Pancreas (tissue), 10 donors: ENCODE data around the gene FGFBP1. TPM values are rescaled to one million over a fixed set of nuclear protein-coding genes. Genes with fewer than 3 reads are reported as not detected.

ENCODE experiments used
- ATAC-seq, 4 donors: fragments of 200-7000 bp; cut with Tn5 transposase; one replicate each; pipeline versions ENCODE4 v1.8.0 to v1.9.1; 2020; ENCODE audit warnings: mild to moderate bottlenecking in 4 of 4, moderate library complexity in 4 of 4
- DNase-seq, 6 donors: peaks; one replicate each; pipeline ENCODE4 v3.0.0-alpha.2; 2020
- FAIRE-seq: peaks from 2 replicates; lab custom pipeline; 2012; peaks lifted over from hg19 to GRCh38; lab: Jason Lieb, UNC
- H3K27ac ChIP-seq, 4 donors: fragments of 200-600 bp; sonication (generic); 1 replicate in 3 of 4; 2 replicates in 1 of 4; pipeline versions ENCODE4 v1.5.0 to v1.8.0; 2020
- H3K27me3 ChIP-seq, 4 donors: fragments of 200-600 bp; one replicate each; pipeline ENCODE4 v1.8.0; 2021
- H3K36me3 ChIP-seq, 3 donors: fragments of 200-600 bp; sonication (generic) in 1 of 3; one replicate each; pipeline versions ENCODE4 v1.5.0 to v1.8.0; 2020 to 2021
- H3K4me1 ChIP-seq, 3 donors: fragments of 200-600 bp; one replicate each; pipeline ENCODE4 v1.8.0; 2021
- H3K4me3 ChIP-seq, 4 donors: fragments of 200-600 bp; sonication (generic) in 2 of 4; one replicate each; pipeline versions ENCODE4 v1.5.0 to v1.8.0; 2020 to 2021
- H3K9me3 ChIP-seq, 4 donors: fragments of 200-600 bp; one replicate each; pipeline ENCODE4 v1.8.0; 2021
- CTCF ChIP-seq, 4 donors: fragments of 200-600 bp; sonication (generic) in 3 of 4; IDR thresholded peaks; one replicate each; pipeline versions ENCODE4 v1.5.0 to v1.8.0; 2021; ENCODE audit warnings: antibody characterized with exemption in 4 of 4
- WGBS, 2 donors: extraction: QIAGEN DNeasy Blood & Tissue Kit; methylation state at CpG; one replicate each; pipeline ENCODE4 v1.1.7; 2013; 5-methylcytosine and 5-hydroxymethylcytosine counted together
- intact Hi-C, 3 donors: fragments of 100-400 bp; cut with DNase I; formaldehyde crosslinking; loops; one replicate each; pipeline versions ENCODE4 v1.11.1 to v1.14.2; 2022
- polyA plus RNA-seq, 2 donors: library from polyadenylated mRNA; stranded (reverse); fragments of 200-250 nt; gene quantifications; one replicate each; pipeline ENCODE4 v1.2.3, GENCODE V29; 2013
- total RNA-seq, 6 donors: library from RNA; stranded (reverse); fragmentation: NEBNext Ultra II Directional in 4 of 6; extraction: Animal tissue kit (Norgen Biotek cat#: 25700) in 4 of 6; gene quantifications; one replicate each; pipeline versions ENCODE4 v1.2.1 to v1.2.4, GENCODE V29; 2021 to 2023
- donor health status: healthy with polysubstance abuse.
- donor health status: DM: no; HTN: no; CAD: no; lungs with moderate emphysema.
- donor health status: DM: no; HTN: no; CAD: no.
- donor health status: control.
- donor health status: control.
- donor health status: Bipolar disorder and iron deficiency.
- donor health status: DM: yes; HTN: yes; CAD: no.
- donor health status: DM: no; HTN: no; CAD: no.
- donor health status: DM: no; HTN: no; CAD: no.
- donor health status: DM: yes; HTN: yes; CAD: no.

FGFBP1 gene
- total and polyA plus RNA-seq, 8 donors, result 0.09 to 0.26 (median 0.12) TPM; not detected in 3

GRCh38 chr4:15964159-15964558, 25.6 kb upstream of the FGFBP1 start:
- ATAC-seq (peak in 1 of 4 donors; percentile 21), DNase-seq (no peak), FAIRE-seq (no peak)
- H3K9me3 ChIP-seq, result no peaks in the 10 kb centered on the region
- H3K27me3 ChIP-seq, result no peaks in the 10 kb centered on the region
- no peak overlapping the region for H3K4me3 ChIP-seq
- no peaks in the 10 kb centered on the region for H3K36me3 ChIP-seq
- intact Hi-C loops, result no loop called here
- no peak overlapping the region for H3K27ac ChIP-seq
- 38 to 54% methylated on average over 5 of the region's 5 CpGs for WGBS, 2 donors
- H3K4me1 ChIP-seq, result no peaks in the 10 kb centered on the region
- TF ChIP-seq CTCF (IDR thresholded peaks at IDR 0.05), result no peak

GRCh38 chr4:15963576-15963975, 25.0 kb upstream of the FGFBP1 start:
- no peak for FAIRE-seq
- ATAC-seq, result peak in 2 of 4 donors; percentile 16 to 18
- Histone ChIP-seq H3K27me3 (no peaks in the 10 kb centered on the region), H3K9me3 (no peaks in the 10 kb centered on the region), H3K4me3 (no peak overlapping the region), H3K27ac (no peak overlapping the region), H3K36me3 (no peaks in the 10 kb centered on the region), H3K4me1 (no peaks in the 10 kb centered on the region)
- intact Hi-C loops, result no loop called here
- TF ChIP-seq CTCF (IDR thresholded peaks at IDR 0.05), result no peak
- no peak for DNase-seq
- WGBS, 2 donors, result 51 to 54% methylated on average over 4 of the region's 4 CpGs

GRCh38 chr4:15963001-15963451, 24.5 kb upstream of the FGFBP1 start, which contains the start of gene FGFBP2:
Gene FGFBP2, minus strand, starts transcription at chr4:15963175. Its CDS starts 46 bp downstream, at chr4:15963129.
- Histone ChIP-seq H3K4me1 (no peaks in the 10 kb centered on the region), H3K9me3 (no peaks in the 10 kb centered on the region), H3K27ac (no peak within 1 kb of the TSS), H3K27me3 (no peaks in the 10 kb centered on the region), H3K36me3 (no peaks in the 10 kb centered on the region), H3K4me3 (no peak within 1 kb of the TSS)
- TF ChIP-seq CTCF (IDR thresholded peaks at IDR 0.05), result peak in 1 of 4 donors; percentile 9
- peak in 3 of 4 donors; percentile 59 to 70 (median 60) for ATAC-seq
- 24 to 42% methylated on average over 9 of the region's 9 CpGs for WGBS, 2 donors
- no peak for DNase-seq
- intact Hi-C loops, result no loop called here
- FAIRE-seq, result no peak

- DNase-seq (no peak), ATAC-seq (no peak), FAIRE-seq (no peak)
- TF ChIP-seq CTCF (IDR thresholded peaks at IDR 0.05), result no peak
- Histone ChIP-seq H3K27me3 (no peaks in the 10 kb centered on the region), H3K36me3 (no peaks in the 10 kb centered on the region), H3K27ac (no peak overlapping the region), H3K4me3 (no peak overlapping the region), H3K9me3 (no peaks in the 10 kb centered on the region), H3K4me1 (no peaks in the 10 kb centered on the region)
- intact Hi-C loops, result no loop called here
- 72 to 77% methylated on average over 16 of the region's 16 CpGs for WGBS, 2 donors
Observed at GRCh38 chr4:15961781-15962510, 23.4 kb upstream of the FGFBP1 start.

- ATAC-seq (no peak), FAIRE-seq (no peak), DNase-seq (no peak)
- intact Hi-C loops, result loop anchor here in 2 of 3 donors (5.0 to 10.0 kb wide), 2 partner anchors 74 to 76 kb away; no protein-coding TSS in a partner anchor
- Histone ChIP-seq H3K4me1 (no peaks in the 10 kb centered on the region), H3K27me3 (no peaks in the 10 kb centered on the region), H3K9me3 (no peaks in the 10 kb centered on the region), H3K4me3 (no peak overlapping the region), H3K27ac (no peak overlapping the region), H3K36me3 (no peaks in the 10 kb centered on the region)
- no peak for TF ChIP-seq CTCF (IDR thresholded peaks at IDR 0.05)
- 49 to 77% methylated on average over 2 of the region's 2 CpGs for WGBS, 2 donors
Observed at GRCh38 chr4:15958562-15958961, 20.0 kb upstream of the FGFBP1 start.
